Measurements from ENCODE around the gene ANGPTL4. TPM values are rescaled to one million over a fixed set of nuclear protein-coding genes. Genes with fewer than 3 reads are reported as not detected.
"Not testable (repeated sequence)": the region's sequence is repeated elsewhere in the genome, so short reads cannot be mapped to it uniquely, and the experiment has no call there.

ANGPTL4 gene
- total RNA-seq, result 1.5 and 7.1 TPM in 2 replicates

GRCh38 chr19:8363803-8364771, at the start of gene ANGPTL4:
TSS of gene ANGPTL4 (plus strand) at chr19:8364155. CDS start at chr19:8364322, 167 bp downstream.
- peak; percentile 71 to 86 for DNase-seq (ENCODE audit: low read depth in 2 of 2)

GRCh38 chr19:8314981-8315640, 48.8 kb upstream of the ANGPTL4 start:
- DNase-seq (ENCODE audit: low read depth in 2 of 2), result not testable (repeated sequence)

- no peak for DNase-seq (ENCODE audit: low read depth in 2 of 2)
These were observed 47.4 kb upstream of the ANGPTL4 start for GRCh38 chr19:8316351-8317125.

GRCh38 chr19:8318835-8319234, 45.1 kb upstream of the ANGPTL4 start:
- not testable (repeated sequence) for DNase-seq (ENCODE audit: low read depth in 2 of 2)

GRCh38 chr19:8319807-8320520, 44.0 kb upstream of the ANGPTL4 start:
- DNase-seq (ENCODE audit: low read depth in 2 of 2), result no peak

GRCh38 chr19:8320564-8321066, 43.3 kb upstream of the ANGPTL4 start:
- peak in 1 of 2 donors; percentile 25 for DNase-seq (ENCODE audit: low read depth in 2 of 2)

- peak; percentile 97 to 99 for DNase-seq (ENCODE audit: low read depth in 2 of 2)
These were observed 42.6 kb upstream of the ANGPTL4 start, which contains the start of the genes NDUFA7 and RPS28 for GRCh38 chr19:8321067-8321985. TSS of gene NDUFA7 (minus strand) at chr19:8321375. CDS start at chr19:8321358, 17 bp downstream. TSS of gene RPS28 (plus strand) at chr19:8321496. CDS start at chr19:8321531, 35 bp downstream.

GRCh38 chr19:8321986-8322637, 41.8 kb upstream of the ANGPTL4 start:
- peak; percentile 30 to 35 for DNase-seq (ENCODE audit: low read depth in 2 of 2)

- DNase-seq (ENCODE audit: low read depth in 2 of 2), result no peak
These were observed 41.3 kb upstream of the ANGPTL4 start for GRCh38 chr19:8322638-8322997.

GRCh38 chr19:8323781-8324185, 40.2 kb upstream of the ANGPTL4 start:
- DNase-seq (ENCODE audit: low read depth in 2 of 2), result peak; percentile 36 to 82

GRCh38 chr19:8324186-8325050, 39.5 kb upstream of the ANGPTL4 start:
- peak; percentile 22 to 85 for DNase-seq (ENCODE audit: low read depth in 2 of 2)

GRCh38 chr19:8325454-8325853, 38.5 kb upstream of the ANGPTL4 start:
- no peak for DNase-seq (ENCODE audit: low read depth in 2 of 2)

- no peak for DNase-seq (ENCODE audit: low read depth in 2 of 2)
These were observed 34.0 kb upstream of the ANGPTL4 start for GRCh38 chr19:8329996-8330395.

GRCh38 chr19:8331263-8331845, 32.6 kb upstream of the ANGPTL4 start:
- DNase-seq (ENCODE audit: low read depth in 2 of 2), result no peak

- no peak for DNase-seq (ENCODE audit: low read depth in 2 of 2)
These were observed 30.8 kb upstream of the ANGPTL4 start for GRCh38 chr19:8332976-8333766.

GRCh38 chr19:8333767-8334457, 30.0 kb upstream of the ANGPTL4 start:
- DNase-seq (ENCODE audit: low read depth in 2 of 2), result no peak
